ENCODE measurements around the gene LRRC74B.

- TF ChIP-seq GATA2 (IDR thresholded peaks at IDR 0.05; ENCODE audit: low read depth, low read length) (no peak), GATA3 (IDR thresholded peaks at IDR 0.05; ENCODE audit: low read depth, low read length) (no peak)
These were observed 62.8 kb downstream of the LRRC74B start for GRCh38 chr22:21108379-21109115.

Data from SH-SY5Y (cell line).